Bronchus fibroblast of lung (primary cell): ENCODE data around the gene ZBTB3. TPM values are rescaled to one million over a fixed set of nuclear protein-coding genes. Genes with fewer than 3 reads are reported as not detected.

ENCODE experiments used
- total RNA-seq: library from RNA; depleted of rRNA; stranded (reverse); fragments of >200 nt; gene quantifications from 2 replicates; pipeline ENCODE4 v1.2.3, GENCODE V29; 2015

ZBTB3 gene
- total RNA-seq, result 9.4 and 10.7 TPM in 2 replicates

DNA sequence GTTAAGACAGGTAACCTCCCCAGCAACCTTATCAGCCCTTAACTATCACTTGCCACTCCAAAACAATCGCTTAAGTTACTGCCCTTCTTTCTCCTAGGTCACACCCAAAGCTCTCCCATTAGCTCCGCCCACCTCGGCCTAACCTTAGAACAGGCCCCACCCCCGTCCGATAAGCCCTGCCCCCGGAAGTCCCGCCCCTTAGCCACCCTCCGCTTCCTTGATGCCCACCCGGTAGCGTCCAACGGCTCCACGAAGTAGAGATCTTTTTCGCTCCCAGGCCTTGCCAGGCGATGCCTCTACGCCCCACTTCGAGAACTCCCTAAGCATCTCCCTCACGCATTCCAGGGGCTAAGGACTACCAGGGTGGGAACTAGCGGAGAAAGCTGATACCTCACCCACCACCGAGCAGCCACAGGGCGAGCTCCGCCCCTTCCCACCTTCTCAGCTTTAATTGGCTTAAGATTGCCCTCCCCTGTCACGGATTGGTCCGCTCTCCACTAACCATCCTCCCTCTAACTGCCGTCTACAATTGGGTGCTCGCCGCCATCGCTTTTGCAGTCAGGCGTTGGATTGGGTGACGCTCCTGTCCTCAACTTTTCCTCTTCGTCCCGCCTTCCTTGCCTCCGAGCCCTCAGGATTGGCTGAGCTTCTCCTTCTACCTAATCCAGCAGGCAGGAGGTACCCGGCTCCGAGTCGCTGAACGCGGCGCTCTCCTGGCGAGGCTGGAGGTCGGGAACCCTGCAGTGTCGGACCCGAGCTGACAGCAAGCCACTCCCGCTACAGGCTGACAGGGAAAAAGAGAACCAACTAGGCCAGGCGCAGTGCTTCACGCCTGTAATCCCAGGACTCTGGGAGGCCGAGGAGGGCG lies at the start of gene ZBTB3:
TSS of gene ZBTB3 (minus strand) at position 425 of the 868 bp plus-strand sequence. CDS start 496 bp downstream, outside the sequence.

DNA sequence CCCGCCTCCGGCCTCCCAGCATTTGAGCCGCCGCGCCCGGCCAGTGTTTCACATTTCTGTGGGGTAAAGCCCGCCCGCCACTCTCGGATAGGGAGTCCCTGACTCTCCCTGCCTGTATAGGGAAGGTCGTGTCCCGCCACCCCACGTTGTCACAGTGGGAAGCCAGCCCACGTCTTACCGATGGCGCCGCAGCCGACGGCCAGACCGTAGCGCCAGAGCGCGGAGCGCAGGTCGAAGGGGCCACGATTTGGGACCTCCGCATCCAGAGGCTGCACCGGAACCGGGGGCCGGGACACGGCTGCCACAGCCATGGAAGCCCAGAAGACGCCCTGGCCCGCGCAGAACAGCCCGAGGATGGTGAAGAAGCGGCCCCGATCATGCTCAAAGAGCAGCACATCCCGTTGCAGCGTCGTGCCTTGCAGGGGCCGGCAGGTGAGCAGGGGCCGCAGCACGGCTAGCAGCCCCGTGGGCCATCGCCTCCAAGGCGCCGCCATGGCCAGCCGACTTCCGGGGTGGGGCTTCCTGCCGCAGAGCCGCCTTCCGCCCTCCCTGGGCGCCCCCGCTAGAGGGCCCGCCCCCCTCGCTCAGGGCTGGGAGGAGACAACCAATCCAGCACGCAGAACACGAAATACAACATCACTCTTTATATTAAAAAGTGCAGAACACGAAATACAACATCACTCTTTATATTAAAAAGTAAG lies 37.7 kb upstream of the ZBTB3 start, which contains the start of gene TMEM223:
TSS of gene TMEM223 (minus strand) at position 506 of the 701 bp plus-strand sequence. CDS start at position 494, 12 bp downstream.

GRCh38 chr11:62787005-62787759 lies 33.2 kb upstream of the ZBTB3 start, which contains the start of gene TMEM179B:
Gene TMEM179B (plus strand): TSS chr11:62787402. CDS start chr11:62787432, 30 bp downstream.

GRCh38 chr11:62771144-62772021 lies 17.4 kb upstream of the ZBTB3 start, which contains the start of gene TAF6L:
Gene TAF6L (plus strand): TSS chr11:62771396. CDS start chr11:62775784, 4,388 bp downstream.

DNA sequence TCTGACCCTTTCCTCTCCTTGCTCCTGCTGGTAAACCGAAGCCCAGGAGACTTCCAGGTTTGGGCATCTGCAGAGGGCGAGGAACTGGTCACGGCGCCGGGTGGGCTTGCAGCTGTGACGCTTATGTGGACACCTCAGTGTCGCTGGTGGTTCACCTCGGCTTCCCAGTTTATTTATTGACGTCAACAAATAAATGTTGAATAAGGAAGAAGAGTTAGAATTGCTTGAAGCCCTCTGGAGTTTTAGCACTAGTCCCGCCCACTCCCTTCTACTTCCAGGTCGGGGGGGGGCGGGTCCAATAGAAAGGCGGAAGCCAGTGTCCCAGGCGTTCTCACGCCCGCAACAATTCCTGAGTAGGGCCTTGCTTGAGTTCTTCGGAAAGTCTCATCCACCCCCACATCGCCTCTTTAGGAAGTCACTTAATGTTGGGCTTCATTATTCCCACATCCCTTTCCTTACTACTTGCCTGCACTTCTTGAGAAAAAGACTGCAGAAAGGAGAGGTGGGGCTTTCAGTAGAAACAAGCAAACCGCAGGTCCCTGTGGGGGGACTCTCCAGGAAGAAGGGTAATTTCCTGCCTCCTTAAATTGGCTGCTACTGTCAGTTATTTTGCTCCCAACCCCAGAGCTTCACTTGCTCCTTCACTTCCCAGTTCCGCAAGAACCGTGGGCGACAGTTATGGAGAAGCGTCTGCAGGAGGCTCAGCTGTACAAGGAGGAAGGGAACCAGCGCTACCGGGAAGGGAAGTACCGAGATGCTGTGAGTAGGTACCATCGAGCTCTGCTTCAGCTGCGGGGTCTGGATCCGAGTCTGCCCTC lies 25.6 kb downstream of the ZBTB3 start, which contains the start of gene TTC9C:
TSS of gene TTC9C (plus strand) at position 316 of the 818 bp plus-strand sequence. CDS start at position 679, 363 bp downstream.

DNA sequence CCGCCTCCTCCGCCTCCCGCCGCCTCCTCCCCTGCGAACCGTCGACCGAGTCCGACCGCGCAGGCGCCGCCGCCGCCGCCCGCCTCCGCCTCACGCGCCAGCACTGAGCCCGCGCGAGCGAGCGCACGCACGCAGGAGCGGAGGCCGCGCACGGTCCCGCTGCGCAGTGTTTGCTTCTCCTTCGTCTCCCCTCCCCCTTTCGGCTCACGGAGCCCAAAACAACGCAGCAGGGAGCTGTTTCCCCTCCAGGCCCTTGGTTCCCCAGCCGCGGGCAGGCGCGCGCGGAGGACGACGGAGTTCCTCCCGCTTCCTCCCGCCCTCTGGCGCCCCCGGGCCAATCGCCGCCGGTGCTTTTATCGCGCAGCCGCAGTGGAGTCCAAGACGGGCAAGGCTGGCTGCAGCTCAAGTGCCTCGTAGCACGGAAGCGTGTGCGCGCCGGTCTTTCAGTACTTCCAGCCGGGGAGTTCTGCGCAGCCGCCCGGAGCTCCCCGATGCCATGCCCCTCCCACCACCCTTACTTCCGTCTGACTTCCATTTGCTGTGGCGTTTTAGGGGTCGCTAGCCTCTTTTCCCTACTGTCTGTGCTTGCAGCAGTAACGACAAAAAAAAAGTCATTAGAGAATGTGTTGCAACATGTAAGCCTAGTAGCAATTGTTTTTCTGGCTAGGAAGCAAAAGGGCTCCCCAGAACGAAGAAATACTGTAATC lies 26.6 kb downstream of the ZBTB3 start, which contains the start of gene HNRNPUL2:
TSS of gene HNRNPUL2 (minus strand) at position 293 of the 707 bp plus-strand sequence. CDS start 301 bp downstream, outside the sequence.

DNA sequence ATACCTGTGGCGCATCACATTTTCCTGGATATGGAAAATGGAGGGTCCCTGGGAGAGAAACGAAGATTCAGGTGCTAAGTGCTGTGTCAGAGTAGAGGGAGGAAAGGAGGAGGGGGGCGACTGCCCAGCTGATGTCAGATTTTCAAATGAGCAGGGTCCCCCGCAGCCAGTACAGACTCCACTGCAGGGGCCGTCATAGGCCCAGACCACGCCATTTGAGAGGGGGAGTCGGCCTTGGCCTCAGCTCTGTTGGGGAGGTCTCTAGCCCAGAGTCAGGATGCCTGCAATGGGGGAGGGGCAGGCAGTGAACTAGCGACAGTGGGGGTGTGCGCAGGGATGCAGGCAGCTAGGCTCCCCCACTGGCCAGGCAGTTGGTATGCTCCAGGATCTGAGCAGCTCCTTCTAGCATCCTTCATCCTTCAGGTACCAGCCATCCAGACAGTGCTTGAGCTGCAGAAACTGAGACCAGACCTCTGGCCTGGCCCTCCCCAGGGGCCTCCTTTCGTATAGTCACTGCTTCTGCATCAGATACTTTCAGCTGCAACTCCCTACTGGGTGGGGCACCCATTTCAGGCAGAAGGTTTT lies 46.6 kb downstream of the ZBTB3 start, which contains the start of the genes BSCL2 and GNG3:
TSS of gene BSCL2 (minus strand) at position 148 of the 585 bp plus-strand sequence. CDS start 229 bp downstream, outside the sequence.
TSS of gene GNG3 (plus strand) at position 400 of the 585 bp plus-strand sequence. CDS start 620 bp downstream, outside the sequence.

Other genes with a start within 250 kb of the ZBTB3 start
- 205 and 218 TPM in 2 replicates for gene AHNAK, start 207.4 kb downstream of the ZBTB3 start, total RNA-seq
- 1,643 and 1,652 TPM in 2 replicates for gene EEF1G, start 180.3 kb downstream of the ZBTB3 start, total RNA-seq
- 8.2 and 9.8 TPM in 2 replicates for gene TUT1, start 162.6 kb downstream of the ZBTB3 start, total RNA-seq
- 107 and 108 TPM in 2 replicates for gene MTA2, start 152.3 kb downstream of the ZBTB3 start, total RNA-seq
- gene EML3, start 141.4 kb downstream of the ZBTB3 start, total RNA-seq, result 15.3 and 21.4 TPM in 2 replicates
- gene ROM1, start 140.9 kb downstream of the ZBTB3 start, total RNA-seq, result 1.9 and 4.7 TPM in 2 replicates
- 41.5 and 45.9 TPM in 2 replicates for gene B3GAT3, start 132.2 kb downstream of the ZBTB3 start, total RNA-seq
- gene GANAB, start 107.5 kb downstream of the ZBTB3 start, total RNA-seq, result 203 and 209 TPM in 2 replicates
- 21.4 and 22.7 TPM in 2 replicates for gene INTS5, start 100.9 kb downstream of the ZBTB3 start, total RNA-seq
- 128 and 158 TPM in 2 replicates for gene C11orf98, start 89.0 kb downstream of the ZBTB3 start, total RNA-seq
- gene CSKMT, start 88.8 kb downstream of the ZBTB3 start, total RNA-seq, result 12.2 and 13.8 TPM in 2 replicates
- gene UQCC3, start 82.5 kb downstream of the ZBTB3 start, total RNA-seq, result 12.1 and 14.3 TPM in 2 replicates
- 4.9 and 9.1 TPM in 2 replicates for gene LBHD1, start 81.9 kb downstream of the ZBTB3 start, total RNA-seq
- gene UBXN1, start 75.1 kb downstream of the ZBTB3 start, total RNA-seq, result 126 and 148 TPM in 2 replicates
- gene LRRN4CL, start 64.6 kb downstream of the ZBTB3 start, total RNA-seq, result 10.0 and 10.9 TPM in 2 replicates
- 55.0 and 63.4 TPM in 2 replicates for gene BSCL2, start 46.7 kb downstream of the ZBTB3 start, total RNA-seq
- not detected in 2 replicates for gene GNG3, start 46.5 kb downstream of the ZBTB3 start, total RNA-seq
- gene HNRNPUL2, start 26.7 kb downstream of the ZBTB3 start, total RNA-seq, result 6.1 and 7.0 TPM in 2 replicates
- gene TTC9C, start 25.7 kb downstream of the ZBTB3 start, total RNA-seq, result 29.6 and 35.1 TPM in 2 replicates
- 157 and 185 TPM in 2 replicates for gene POLR2G, start 7.4 kb upstream of the ZBTB3 start, total RNA-seq
- gene TAF6L, start 17.2 kb upstream of the ZBTB3 start, total RNA-seq, result 17.7 and 22.0 TPM in 2 replicates
- gene TMEM179B, start 33.2 kb upstream of the ZBTB3 start, total RNA-seq, result 57.7 and 59.3 TPM in 2 replicates
- 40.3 and 41.2 TPM in 2 replicates for gene TMEM223, start 37.8 kb upstream of the ZBTB3 start, total RNA-seq
- gene NXF1, start 51.3 kb upstream of the ZBTB3 start, total RNA-seq, result 20.5 and 26.0 TPM in 2 replicates
- 43.2 and 45.8 TPM in 2 replicates for gene STX5, start 77.9 kb upstream of the ZBTB3 start, total RNA-seq
- gene TEX54, start 78.7 kb upstream of the ZBTB3 start, total RNA-seq, result not detected in 2 replicates
- gene WDR74, start 85.4 kb upstream of the ZBTB3 start, total RNA-seq, result 47.9 and 56.0 TPM in 2 replicates
- 168 and 174 TPM in 2 replicates for gene SLC3A2, start 126.7 kb upstream of the ZBTB3 start, total RNA-seq
- not detected in 2 replicates for gene CHRM1, start 167.2 kb upstream of the ZBTB3 start, total RNA-seq
- not detected in 2 replicates for gene SLC22A6, start 230.8 kb upstream of the ZBTB3 start, total RNA-seq